Measurements from ENCODE around the gene POU3F2.

Gene POU3F2

DNA sequence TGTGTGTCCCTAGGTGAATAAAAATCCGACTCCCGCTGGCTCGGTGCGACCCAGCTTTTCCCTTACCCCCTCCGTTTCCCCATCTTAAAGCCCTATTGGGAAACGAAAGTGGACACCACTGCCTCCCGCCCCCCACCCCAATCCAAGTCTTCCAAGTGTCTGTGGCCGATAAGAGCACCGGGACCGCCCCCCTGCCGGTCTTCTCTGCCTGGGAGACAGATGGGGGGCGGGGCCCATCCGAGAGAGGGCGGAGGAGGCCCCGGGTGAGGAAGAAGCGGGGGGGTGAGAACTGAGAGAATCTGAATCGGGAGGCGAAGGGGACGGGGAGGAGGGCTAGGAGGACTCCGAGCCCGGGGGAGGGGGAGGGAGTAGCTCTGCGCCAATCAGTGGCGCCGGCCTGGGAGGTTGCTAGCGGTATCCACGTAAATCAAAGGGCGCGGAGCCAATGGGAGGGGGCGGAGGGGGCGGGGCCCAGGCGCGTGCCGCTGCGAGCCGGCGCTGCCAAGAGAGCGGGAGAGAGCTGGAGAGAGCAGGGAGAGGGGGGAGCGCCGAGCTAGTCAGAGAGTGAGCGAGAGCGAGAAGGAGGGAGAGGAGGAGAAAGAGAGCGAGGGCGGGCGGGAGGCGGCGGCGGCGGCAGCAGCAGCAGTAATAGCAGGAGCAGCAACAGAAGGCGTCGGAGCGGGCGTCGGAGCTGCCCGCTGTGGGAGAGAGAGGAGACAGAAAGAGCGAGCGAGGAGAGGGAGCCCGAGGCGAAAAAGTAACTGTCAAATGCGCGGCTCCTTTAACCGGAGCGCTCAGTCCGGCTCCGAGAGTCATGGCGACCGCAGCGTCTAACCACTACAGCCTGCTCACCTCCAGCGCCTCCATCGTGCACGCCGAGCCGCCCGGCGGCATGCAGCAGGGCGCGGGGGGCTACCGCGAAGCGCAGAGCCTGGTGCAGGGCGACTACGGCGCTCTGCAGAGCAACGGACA lies at the start of gene POU3F2:
Gene POU3F2, plus strand, starts transcription at position 515 of the 972 bp plus-strand sequence. Its CDS starts 300 bp downstream, at position 815.
- peak within 1 kb of the TSS; percentile 44; the same call in 1 of the 2 replicates for H3K4me3 ChIP-seq (ENCODE audit: low read length)
- TF ChIP-seq ZNF274 (IDR thresholded peaks at IDR 0.05; ENCODE audit: low read depth, low read length): no peak

DNA sequence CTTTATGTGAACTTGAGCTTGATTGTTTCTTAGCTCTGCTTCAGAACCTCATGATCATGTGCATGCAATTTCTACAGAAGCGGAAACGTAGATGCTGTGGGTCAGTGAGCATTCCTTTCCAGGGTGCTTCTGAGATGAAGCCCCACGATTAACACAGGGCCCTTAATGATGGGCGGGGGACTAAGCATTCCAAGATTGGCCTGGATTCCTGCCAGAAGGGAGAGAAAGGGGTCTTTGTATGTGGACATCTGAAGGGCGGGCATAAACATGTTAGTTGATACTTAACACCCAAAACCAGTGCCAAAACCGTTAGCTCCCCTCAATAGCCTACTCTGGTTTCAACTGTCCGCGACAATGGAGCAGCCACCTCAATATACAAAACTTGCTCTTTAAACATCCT lies 46.9 kb upstream of the POU3F2 start:
- TF ChIP-seq ZNF274 (IDR thresholded peaks at IDR 0.05; ENCODE audit: low read depth, low read length): no peak
- no peak overlapping the region for H3K4me3 ChIP-seq (ENCODE audit: low read length)

DNA sequence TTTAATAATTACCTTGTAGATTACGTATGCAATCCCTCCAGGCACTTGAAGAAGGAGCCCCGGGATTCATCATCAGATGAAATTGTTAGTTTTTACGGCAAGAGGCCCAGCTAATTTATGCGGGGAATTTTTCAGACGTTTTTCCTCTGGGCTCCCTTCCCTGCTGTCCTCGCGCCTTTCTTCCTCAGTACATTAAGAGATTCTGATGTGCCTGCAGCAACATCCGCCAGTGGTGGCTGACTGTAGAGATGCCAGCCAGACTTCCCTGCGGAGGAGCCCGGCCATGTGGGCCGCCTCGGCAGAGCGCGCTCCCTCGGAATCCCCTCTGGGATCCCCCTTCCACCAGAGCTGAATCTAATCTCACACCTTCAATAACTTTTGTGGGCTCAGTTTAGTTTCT lies 46.4 kb upstream of the POU3F2 start:
- H3K4me3 ChIP-seq (ENCODE audit: low read length): no peak overlapping the region
- TF ChIP-seq ZNF274 (IDR thresholded peaks at IDR 0.05; ENCODE audit: low read depth, low read length): no peak

DNA sequence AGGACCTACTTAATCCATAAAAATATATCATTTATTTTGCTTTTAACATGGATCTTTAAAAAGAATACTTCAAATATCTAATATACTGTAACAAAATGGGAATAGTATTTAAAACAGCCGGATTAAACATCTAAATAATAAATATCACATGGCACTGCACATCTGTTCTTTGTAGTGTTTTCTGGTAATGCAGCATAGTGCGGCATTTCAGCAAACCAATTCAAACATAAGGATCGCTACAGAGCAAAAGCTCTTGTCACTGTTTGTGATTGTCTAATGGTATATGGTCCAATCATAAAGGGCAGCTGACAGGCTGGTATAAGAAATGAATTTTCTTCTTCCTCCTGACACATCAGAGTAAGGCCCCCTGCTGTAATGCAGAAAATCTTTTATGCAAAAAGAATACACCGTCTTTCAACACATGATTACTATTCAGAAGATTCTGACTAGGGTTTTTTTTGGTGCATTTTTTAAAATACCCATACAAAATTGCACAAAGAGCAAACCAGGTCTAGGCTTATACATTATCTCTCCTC lies 40.0 kb upstream of the POU3F2 start:
- no peak overlapping the region for H3K4me3 ChIP-seq (ENCODE audit: low read length)
- no peak for TF ChIP-seq ZNF274 (IDR thresholded peaks at IDR 0.05; ENCODE audit: low read depth, low read length)

DNA sequence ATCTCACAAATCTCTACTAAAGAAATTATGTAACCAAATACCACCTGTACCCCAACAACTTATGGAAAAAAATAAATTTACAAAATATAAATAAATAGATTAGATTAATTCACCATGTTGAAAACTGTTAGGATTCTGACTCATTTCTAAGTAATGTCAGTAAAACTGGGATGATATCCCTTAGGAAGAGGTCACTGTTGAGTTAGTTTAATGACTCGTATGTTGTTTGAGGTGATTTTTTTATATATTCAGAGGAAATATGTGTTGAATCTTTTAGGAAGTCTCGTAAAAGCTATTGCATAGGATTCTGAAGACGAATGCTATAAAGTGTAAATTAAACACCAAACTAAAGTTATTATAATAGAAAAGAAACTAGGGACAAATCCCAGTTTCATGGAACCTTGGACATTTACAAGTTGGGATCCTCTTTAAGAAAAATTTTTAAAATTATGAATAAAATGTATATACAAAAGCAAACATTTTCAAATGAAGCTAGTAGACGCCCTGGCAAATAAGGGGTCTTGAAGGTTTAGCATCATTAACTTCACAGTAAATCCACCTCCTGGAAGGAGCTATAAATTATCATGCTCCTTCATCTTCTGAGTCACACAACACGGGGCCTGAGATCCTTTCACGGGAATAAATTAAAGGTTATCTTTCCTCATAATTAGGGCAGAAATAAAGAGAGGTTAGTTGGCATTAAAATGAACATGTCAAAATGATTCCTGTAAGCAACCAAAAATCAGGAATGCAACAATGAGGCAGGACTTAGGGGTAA lies 37.0 kb upstream of the POU3F2 start:
- TF ChIP-seq ZNF274 (IDR thresholded peaks at IDR 0.05; ENCODE audit: low read depth, low read length): no peak

DNA sequence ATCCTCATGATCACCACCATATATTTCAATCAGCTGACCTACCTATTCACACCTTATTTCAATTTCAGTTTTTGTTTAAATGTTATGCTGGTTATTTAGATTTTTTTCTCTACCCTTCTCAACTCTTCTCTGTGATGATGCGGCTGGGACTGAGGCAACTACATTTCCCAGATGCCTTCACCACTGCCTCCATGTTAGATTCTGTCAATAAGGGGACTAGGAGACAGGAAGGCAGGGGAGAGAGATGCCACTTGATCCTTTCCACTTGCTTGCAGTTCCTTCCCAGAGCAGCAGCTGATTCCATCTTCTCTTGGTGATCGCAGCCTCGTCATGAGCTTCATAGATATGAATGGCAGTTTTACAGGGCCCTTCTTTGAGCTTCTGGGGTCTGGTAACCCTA lies 33.5 kb upstream of the POU3F2 start:
- TF ChIP-seq ZNF274 (IDR thresholded peaks at IDR 0.05; ENCODE audit: low read depth, low read length): no peak
- H3K4me3 ChIP-seq (ENCODE audit: low read length): no peak overlapping the region

More for the DNA sequence above, 37.0 kb upstream of the POU3F2 start:
- no peak overlapping the region for H3K4me3 ChIP-seq (ENCODE audit: low read length)

DNA sequence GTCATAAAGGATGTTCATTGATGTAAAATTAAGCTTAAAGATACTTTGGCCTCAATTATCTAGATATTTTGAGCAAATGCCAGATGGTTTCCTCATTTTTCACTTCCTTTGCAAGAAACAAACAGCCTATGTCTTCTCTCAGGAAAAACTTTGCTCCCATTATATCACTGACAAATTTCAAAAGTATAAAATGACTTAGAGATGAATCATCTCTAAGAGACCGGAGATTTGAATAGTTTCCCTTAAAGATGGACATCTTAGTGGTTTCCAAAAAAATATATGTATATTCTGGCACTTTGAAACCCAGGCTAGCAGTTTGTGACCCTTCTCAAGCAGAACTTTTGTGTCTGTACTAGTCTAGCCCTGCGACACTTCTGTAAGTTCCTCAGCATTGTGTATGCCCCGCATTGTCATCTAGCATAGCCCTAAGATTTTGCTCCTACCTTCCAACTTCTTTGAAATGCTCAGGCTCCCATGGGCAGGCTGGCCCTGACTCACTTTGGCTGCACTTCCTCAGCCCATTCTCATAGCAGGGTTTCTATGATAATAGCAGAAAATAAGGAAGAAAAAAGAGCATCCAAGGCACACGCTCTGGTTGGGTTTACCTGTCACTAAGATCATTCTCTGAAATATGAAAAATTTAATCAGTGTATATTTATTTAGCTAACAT lies 25.7 kb upstream of the POU3F2 start:
- TF ChIP-seq ZNF274 (IDR thresholded peaks at IDR 0.05; ENCODE audit: low read depth, low read length): no peak
- no peak overlapping the region for H3K4me3 ChIP-seq (ENCODE audit: low read length)

DNA sequence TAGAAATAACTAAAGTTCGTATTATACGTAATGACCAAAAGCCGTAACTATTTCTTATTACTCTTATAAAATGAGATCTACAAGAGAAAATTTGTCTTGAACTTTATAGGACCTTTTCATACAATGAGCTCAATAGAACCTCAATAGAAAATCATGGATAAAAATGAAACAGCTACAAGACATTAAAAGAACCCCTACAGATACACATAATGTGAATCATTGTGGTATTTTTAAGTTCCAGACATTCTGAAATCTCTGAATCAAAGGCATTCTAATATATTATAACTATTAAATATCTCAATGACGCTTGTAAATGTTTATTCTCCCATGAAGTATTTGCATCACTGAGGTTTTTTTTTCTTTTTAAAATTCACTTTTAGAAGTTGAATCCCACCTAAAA lies 22.2 kb upstream of the POU3F2 start:
- no peak for TF ChIP-seq ZNF274 (IDR thresholded peaks at IDR 0.05; ENCODE audit: low read depth, low read length)

DNA sequence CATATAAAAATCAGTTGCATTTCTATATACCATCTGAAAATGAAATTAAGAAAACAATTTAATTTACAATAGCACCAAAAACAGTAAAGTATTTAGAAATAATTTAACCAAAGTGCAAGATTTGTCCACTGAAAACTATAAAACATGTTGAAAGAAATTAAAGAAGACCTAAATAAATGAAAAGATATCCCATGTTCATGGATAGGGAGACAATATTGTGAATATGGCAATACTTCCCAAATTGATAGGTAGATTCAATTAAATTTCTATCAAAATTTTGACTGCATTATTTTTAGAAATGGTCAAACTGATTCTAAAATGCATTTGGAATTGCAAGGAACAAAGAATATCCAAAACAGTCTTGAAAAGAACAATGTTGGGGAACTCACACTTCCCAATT lies 17.6 kb upstream of the POU3F2 start:
- TF ChIP-seq ZNF274 (IDR thresholded peaks at IDR 0.05; ENCODE audit: low read depth, low read length): no peak
- no peak overlapping the region for H3K4me3 ChIP-seq (ENCODE audit: low read length)

More for the DNA sequence above, 22.2 kb upstream of the POU3F2 start:
- H3K4me3 ChIP-seq (ENCODE audit: low read length): no peak overlapping the region

DNA sequence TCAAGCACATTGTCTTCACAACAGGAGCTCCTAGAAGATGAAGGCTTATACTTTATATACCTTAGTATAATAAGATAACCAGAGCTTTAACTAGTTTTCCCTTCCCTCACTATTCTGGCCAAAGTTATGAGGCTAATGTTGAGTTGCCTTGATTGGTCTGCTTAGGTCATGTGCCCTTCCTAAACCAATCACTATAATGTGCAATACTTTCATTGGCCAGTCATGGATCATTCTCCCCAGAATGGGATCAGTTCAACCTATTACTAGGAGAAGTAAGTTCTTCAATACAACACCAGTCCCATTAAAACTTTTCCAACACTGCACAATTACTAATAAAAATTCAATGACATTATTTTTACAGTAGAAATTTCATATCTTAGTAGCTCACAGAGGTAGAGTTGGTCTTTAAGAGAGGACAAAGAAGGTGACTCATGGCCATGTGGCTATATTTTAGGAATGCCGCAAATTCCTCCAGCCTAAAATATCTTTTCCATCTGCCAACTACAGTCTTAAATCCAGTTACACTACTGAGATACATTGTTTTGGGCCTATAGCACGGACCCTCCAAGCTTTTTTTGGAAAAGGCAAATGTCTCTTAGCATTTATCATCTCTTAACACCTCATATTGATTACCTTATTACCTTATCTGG lies 12.5 kb upstream of the POU3F2 start:
- TF ChIP-seq ZNF274 (IDR thresholded peaks at IDR 0.05; ENCODE audit: low read depth, low read length): no peak
- no peak overlapping the region for H3K4me3 ChIP-seq (ENCODE audit: low read length)

DNA sequence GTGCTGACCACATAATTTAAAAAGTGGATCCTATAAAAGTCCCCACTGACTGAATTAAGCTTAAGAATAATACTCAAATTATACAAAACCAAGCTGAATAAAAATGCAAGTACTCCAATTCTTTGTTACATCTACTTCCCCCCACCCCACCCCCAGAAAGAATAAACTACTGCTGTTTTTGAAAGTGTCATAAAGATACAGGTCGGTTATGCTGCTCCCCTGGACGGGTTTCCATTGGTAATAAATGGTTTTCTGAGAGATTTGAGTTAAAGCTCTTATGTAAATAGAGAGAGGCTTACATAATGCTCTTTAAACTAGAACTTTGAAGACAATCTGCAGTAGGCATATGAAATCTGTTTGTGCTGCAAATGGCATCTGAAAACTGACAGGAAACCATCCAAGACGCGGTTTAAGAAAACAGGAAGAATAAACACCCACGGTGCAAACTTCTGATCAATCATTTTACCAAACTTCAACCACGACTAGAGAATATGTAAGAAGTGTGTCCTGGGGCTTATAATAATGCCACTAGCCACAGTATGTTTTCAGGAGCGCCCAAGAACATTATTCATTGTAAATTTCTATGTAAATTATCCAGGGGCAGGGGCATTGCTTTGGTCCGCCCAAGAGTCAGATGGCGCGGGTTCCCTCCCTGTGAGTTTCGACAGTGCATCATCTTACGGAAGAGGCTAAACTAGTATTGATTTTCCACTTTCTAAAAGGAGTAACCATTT lies 10.8 kb upstream of the POU3F2 start:
- TF ChIP-seq ZNF274 (IDR thresholded peaks at IDR 0.05; ENCODE audit: low read depth, low read length): no peak
- H3K4me3 ChIP-seq (ENCODE audit: low read length): peak overlapping the region; percentile 42

DNA sequence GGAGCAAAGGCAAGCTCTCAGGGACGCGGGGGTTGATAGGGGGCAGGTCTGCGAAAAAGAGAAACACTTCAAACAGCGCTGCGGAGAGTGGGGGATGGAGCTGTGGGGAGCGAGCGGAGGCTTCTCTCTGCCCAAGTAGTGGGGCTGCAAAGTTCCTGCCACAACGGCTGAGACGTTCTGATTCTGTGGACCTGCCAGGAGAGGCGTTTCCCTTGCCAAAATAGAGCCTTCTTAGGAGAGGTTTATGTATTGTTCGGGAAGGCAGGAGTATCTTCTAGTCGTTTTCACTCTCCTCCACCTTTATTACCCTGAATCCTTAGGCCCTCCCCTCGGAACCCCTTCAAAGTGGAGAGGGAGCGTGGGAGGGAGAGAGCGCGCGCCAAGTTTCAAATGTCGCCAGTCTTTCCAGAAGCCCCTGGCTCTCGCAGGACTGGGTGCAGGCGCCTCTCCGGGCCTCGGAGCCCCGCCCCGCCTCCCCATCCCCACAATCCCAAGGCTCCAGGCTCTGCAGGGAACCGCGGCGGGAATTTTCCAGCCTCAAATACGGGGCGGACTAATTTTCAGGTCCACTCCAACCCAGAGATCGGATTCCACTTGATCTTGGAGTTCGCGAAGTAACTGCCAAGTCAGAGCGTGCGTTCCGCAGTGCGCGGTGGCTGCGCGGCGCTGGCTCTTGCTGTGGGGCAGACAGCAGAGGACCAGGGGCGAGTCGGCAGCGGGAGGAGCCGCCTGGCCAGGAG lies 10.0 kb upstream of the POU3F2 start:
- TF ChIP-seq ZNF274 (IDR thresholded peaks at IDR 0.05; ENCODE audit: low read depth, low read length): no peak
- H3K4me3 ChIP-seq (ENCODE audit: low read length): peak overlapping the region; percentile 42

Measured in GM08714 (cell line).